HG03469 (cell line): Measurements from ENCODE around the gene SRMS.
"Not testable (repeated sequence)": the region's sequence is repeated elsewhere in the genome, so short reads cannot be mapped to it uniquely, and the experiment has no call there.

Experiments
- ATAC-seq: cut with Tn5 transposase; IDR thresholded peaks from one replicate; pipeline ENCODE4 v1.9.1; 2021; ENCODE audit warnings: mild to moderate bottlenecking, moderate library complexity, moderate number of reproducible peaks; ENCODE audit not compliant: unreplicated experiment

Gene SRMS

GRCh38 chr20:63525185-63525584, 22.4 kb downstream of the SRMS start:
- ATAC-seq = no peak

- ATAC-seq = no peak
These were observed 24.5 kb downstream of the SRMS start for GRCh38 chr20:63522981-63523611.

GRCh38 chr20:63522091-63522868, 25.3 kb downstream of the SRMS start:
- no peak for ATAC-seq

GRCh38 chr20:63521602-63522001, 25.9 kb downstream of the SRMS start:
- no peak for ATAC-seq

- ATAC-seq = no peak
These were observed 26.5 kb downstream of the SRMS start for GRCh38 chr20:63520934-63521601.

- ATAC-seq = peak; percentile 49
These were observed 27.0 kb downstream of the SRMS start, which contains the start of gene PPDPF for GRCh38 chr20:63520504-63520933. PPDPF (plus strand) TSS chr20:63520765; CDS start chr20:63521309, 544 bp downstream.

- peak; percentile 23 for ATAC-seq
These were observed 27.7 kb downstream of the SRMS start for GRCh38 chr20:63519668-63520503.

- ATAC-seq = no peak
These were observed 28.4 kb downstream of the SRMS start for GRCh38 chr20:63518946-63519667.

GRCh38 chr20:63518351-63518861, 29.1 kb downstream of the SRMS start:
- no peak for ATAC-seq

GRCh38 chr20:63517376-63518309, 29.9 kb downstream of the SRMS start:
- ATAC-seq = no peak

- ATAC-seq = not testable (repeated sequence)
These were observed 33.0 kb downstream of the SRMS start for GRCh38 chr20:63514520-63514919.

GRCh38 chr20:63513207-63513606, 34.3 kb downstream of the SRMS start:
- no peak for ATAC-seq

GRCh38 chr20:63509088-63509564, 38.4 kb downstream of the SRMS start:
- no peak for ATAC-seq

- ATAC-seq = no peak
These were observed 39.3 kb downstream of the SRMS start for GRCh38 chr20:63508072-63508768.

GRCh38 chr20:63507083-63507743, 40.3 kb downstream of the SRMS start:
- ATAC-seq = no peak

- no peak for ATAC-seq
These were observed 41.8 kb downstream of the SRMS start for GRCh38 chr20:63505723-63506122.

GRCh38 chr20:63505281-63505680, 42.3 kb downstream of the SRMS start:
- no peak for ATAC-seq

GRCh38 chr20:63504642-63505041, 42.9 kb downstream of the SRMS start:
- ATAC-seq = no peak
